Muscle layer of colon (tissue), 2 donors: ENCODE measurements around the gene NCOA4.

ENCODE experiments used
- H3K27ac ChIP-seq: one replicate; pipeline ENCODE4 v1.7.0; 2013; ENCODE audit warnings: low read depth, mild to moderate bottlenecking, low read length, moderate library complexity
- H3K27me3 ChIP-seq, 2 donors: one replicate each; pipeline ENCODE4 v1.7.0; 2013; ENCODE audit warnings: low read length in 2 of 2, mild to moderate bottlenecking in 2 of 2; ENCODE audit not compliant: insufficient read depth in 2 of 2, control insufficient read depth in 1 of 2
- H3K36me3 ChIP-seq: one replicate; pipeline ENCODE4 v1.7.0; 2013; ENCODE audit warnings: mild to moderate bottlenecking, low read length; ENCODE audit not compliant: insufficient read depth
- H3K4me1 ChIP-seq: one replicate; pipeline ENCODE4 v1.7.0; 2013; ENCODE audit warnings: mild to moderate bottlenecking, low read length; ENCODE audit not compliant: insufficient read depth
- H3K4me3 ChIP-seq, 2 donors: one replicate each; pipeline ENCODE4 v1.7.0; 2013; ENCODE audit warnings: low read length in 2 of 2, low read depth in 1 of 2, mild to moderate bottlenecking in 1 of 2, moderate library complexity in 1 of 2
- H3K9ac ChIP-seq: one replicate; pipeline ENCODE4 v1.7.0; 2013; ENCODE audit warnings: low read length
- H3K9me3 ChIP-seq: one replicate; pipeline ENCODE4 v1.7.0; 2013; ENCODE audit warnings: mild to moderate bottlenecking, low read length
- donor health status: abdominal sarcoma.
- donor health status: Adenocarcinoma of cecum.

The NCOA4 gene

GRCh38 chr10:46029461-46030030 lies 877 bp downstream of the NCOA4 start:
- peaks cover 50% of the 10 kb centered on the region for H3K4me1 ChIP-seq
- H3K36me3 ChIP-seq = no peaks in the 10 kb centered on the region
- no peaks in the 10 kb centered on the region for H3K9me3 ChIP-seq
- no peaks in the 10 kb centered on the region for H3K27me3 ChIP-seq
- peak overlapping the region; percentile 87 for H3K27ac ChIP-seq
- peak overlapping the region; percentile 98 for H3K9ac ChIP-seq
- peak overlapping the region; percentile 87 to 89 for H3K4me3 ChIP-seq

GRCh38 chr10:46028584-46029460 lies 1.6 kb downstream of the NCOA4 start:
- Histone ChIP-seq H3K4me1 (peaks cover 56% of the 10 kb centered on the region), H3K36me3 (no peaks in the 10 kb centered on the region), H3K9ac (peak overlapping the region; percentile 98), H3K4me3 (peak overlapping the region; percentile 87 to 89), H3K27ac (no peak overlapping the region), H3K27me3 (no peaks in the 10 kb centered on the region), H3K9me3 (no peaks in the 10 kb centered on the region)

GRCh38 chr10:46026106-46026505 lies 4.3 kb downstream of the NCOA4 start:
- H3K4me3 ChIP-seq = no peak overlapping the region
- H3K9ac ChIP-seq = no peak overlapping the region
- no peak overlapping the region for H3K27ac ChIP-seq
- H3K27me3 ChIP-seq = no peaks in the 10 kb centered on the region
- no peaks in the 10 kb centered on the region for H3K36me3 ChIP-seq
- H3K9me3 ChIP-seq = no peaks in the 10 kb centered on the region
- H3K4me1 ChIP-seq = peaks cover 60% of the 10 kb centered on the region

GRCh38 chr10:46025406-46025805 lies 5.0 kb downstream of the NCOA4 start:
- no peak overlapping the region for H3K27ac ChIP-seq
- H3K4me3 ChIP-seq = no peak overlapping the region
- no peaks in the 10 kb centered on the region for H3K9me3 ChIP-seq
- H3K4me1 ChIP-seq = peaks cover 60% of the 10 kb centered on the region
- no peaks in the 10 kb centered on the region for H3K36me3 ChIP-seq
- no peaks in the 10 kb centered on the region for H3K27me3 ChIP-seq
- peak overlapping the region; percentile 19 for H3K9ac ChIP-seq

- peaks cover 64% of the 10 kb centered on the region for H3K4me1 ChIP-seq
- no peaks in the 10 kb centered on the region for H3K36me3 ChIP-seq
- H3K9ac ChIP-seq = peak overlapping the region; percentile 19
- H3K27ac ChIP-seq = no peak overlapping the region
- H3K27me3 ChIP-seq = no peaks in the 10 kb centered on the region
- no peaks in the 10 kb centered on the region for H3K9me3 ChIP-seq
- H3K4me3 ChIP-seq = no peak overlapping the region
Measured at GRCh38 chr10:46024948-46025347, 5.5 kb downstream of the NCOA4 start.

- H3K27me3 ChIP-seq = no peaks in the 10 kb centered on the region
- H3K36me3 ChIP-seq = no peaks in the 10 kb centered on the region
- H3K9ac ChIP-seq = peak overlapping the region; percentile 25
- no peak overlapping the region for H3K27ac ChIP-seq
- H3K4me3 ChIP-seq = peak overlapping the region; percentile 39 to 62
- H3K9me3 ChIP-seq = no peaks in the 10 kb centered on the region
- peaks cover 64% of the 10 kb centered on the region for H3K4me1 ChIP-seq
Measured at GRCh38 chr10:46022978-46023702, 7.3 kb downstream of the NCOA4 start.

GRCh38 chr10:46020344-46020657 lies 10.1 kb downstream of the NCOA4 start:
- H3K9me3 ChIP-seq = no peaks in the 10 kb centered on the region

GRCh38 chr10:46019569-46020343 lies 10.7 kb downstream of the NCOA4 start:
- Histone ChIP-seq H3K4me3 (no peak overlapping the region), H3K4me1 (peaks cover 38% of the 10 kb centered on the region), H3K27me3 (no peaks in the 10 kb centered on the region), H3K36me3 (peaks cover 13% of the 10 kb centered on the region), H3K9ac (no peak overlapping the region), H3K9me3 (no peaks in the 10 kb centered on the region), H3K27ac (peak overlapping the region; percentile 36)

More at GRCh38 chr10:46020344-46020657, 10.1 kb downstream of the NCOA4 start:
- Histone ChIP-seq H3K27ac (peak overlapping the region; percentile 36), H3K27me3 (no peaks in the 10 kb centered on the region), H3K36me3 (peaks cover 9% of the 10 kb centered on the region), H3K9ac (no peak overlapping the region), H3K4me3 (no peak overlapping the region), H3K4me1 (peaks cover 44% of the 10 kb centered on the region)

- Histone ChIP-seq H3K4me3 (no peak overlapping the region), H3K9ac (no peak overlapping the region)
Measured at GRCh38 chr10:46019177-46019528, 11.3 kb downstream of the NCOA4 start.

GRCh38 chr10:46018453-46019176 lies 11.8 kb downstream of the NCOA4 start:
- no peak overlapping the region for H3K4me3 ChIP-seq
- H3K36me3 ChIP-seq = peaks cover 24% of the 10 kb centered on the region
- H3K27me3 ChIP-seq = no peaks in the 10 kb centered on the region
- H3K9ac ChIP-seq = no peak overlapping the region
- H3K9me3 ChIP-seq = no peaks in the 10 kb centered on the region
- peaks cover 28% of the 10 kb centered on the region for H3K4me1 ChIP-seq
- H3K27ac ChIP-seq = no peak overlapping the region

More at GRCh38 chr10:46019177-46019528, 11.3 kb downstream of the NCOA4 start:
- peaks cover 19% of the 10 kb centered on the region for H3K36me3 ChIP-seq
- no peak overlapping the region for H3K27ac ChIP-seq
- H3K27me3 ChIP-seq = no peaks in the 10 kb centered on the region
- peaks cover 32% of the 10 kb centered on the region for H3K4me1 ChIP-seq
- H3K9me3 ChIP-seq = no peaks in the 10 kb centered on the region
